ENCODE results near the gene CIC. TPM values are rescaled to one million over a fixed set of nuclear protein-coding genes. Genes with fewer than 3 reads are reported as not detected.

Gene CIC
- total and polyA plus RNA-seq, 9 of the 15 experiments (the other 6 are each of a cell fraction or from before 2014, with no cell fraction given): 0.07 to 44.7 (median 8.6) TPM

GRCh38 chr19:42268142-42268703 lies 829 bp upstream of the CIC start (continued):
- TF ChIP-seq OTX1 (CRISPR knock-in tag; IDR thresholded peaks at IDR 0.05): peak; percentile 35; the same call in 1 of the 2 replicates
- peak; percentile 14; the same call in 1 of the 2 replicates for TF ChIP-seq POLR2AphosphoS5 (IDR thresholded peaks at IDR 0.05; ENCODE audit: control insufficient read depth, insufficient read depth, low read depth, low read length)
- peak; percentile 22 for TF ChIP-seq RBM25 (IDR thresholded peaks at IDR 0.05; ENCODE audit: low read depth, low read length, severe bottlenecking)
- TF ChIP-seq ZNF311 (CRISPR knock-in tag; IDR thresholded peaks at IDR 0.05): no peak
- TF ChIP-seq RB1 (IDR thresholded peaks at IDR 0.05; ENCODE audit: low read depth): peak; percentile 17; the same call in 1 of the 2 replicates
- no peak for TF ChIP-seq RBM14 (IDR thresholded peaks at IDR 0.05; ENCODE audit: borderline replicate concordance, insufficient read depth, low read depth, low read length)
- peak; percentile 77; the same call in 1 of the 2 replicates for TF ChIP-seq ZNF584 (CRISPR knock-in tag; IDR thresholded peaks at IDR 0.05; ENCODE audit: low read depth)
- TF ChIP-seq NCOA1 (IDR thresholded peaks at IDR 0.05; ENCODE audit: low read depth): peak; percentile 52; the same call in 1 of the 2 replicates
- TF ChIP-seq MTA1 (IDR thresholded peaks at IDR 0.05; ENCODE audit: borderline replicate concordance): no peak; the same call in 1 of the 2 replicates
- TF ChIP-seq NCOR1 (IDR thresholded peaks at IDR 0.05): no peak
- TF ChIP-seq CREB3 (tag; conservative IDR thresholded peaks at IDR 0.05; ENCODE audit: low read depth): peak; percentile 10; the same call in 1 of the 2 replicates
- TF ChIP-seq SMAD3 (CRISPR knock-in tag; conservative IDR thresholded peaks at IDR 0.05): no peak
- TF ChIP-seq ZNF398 (CRISPR knock-in tag; IDR thresholded peaks at IDR 0.05): no peak
- TF ChIP-seq SNRNP70 (optimal IDR thresholded peaks at IDR 0.05; ENCODE audit: low read depth, low read length): no peak
- 0 out of 2 replicates have a peak, but pooled peaks have one; percentile 42 for TF ChIP-seq ZBTB26 (CRISPR knock-in tag; IDR thresholded peaks at IDR 0.05)
- peak; percentile 91 for TF ChIP-seq RBFOX2 (IDR thresholded peaks at IDR 0.05; ENCODE audit: low read depth, low read length)
- TF ChIP-seq MECOM (CRISPR knock-in tag; IDR thresholded peaks at IDR 0.05): no peak
- 0 out of 2 replicates have a peak, but pooled peaks have one; percentile 52 for TF ChIP-seq ZNF511 (CRISPR knock-in tag; IDR thresholded peaks at IDR 0.05)
- TF ChIP-seq HNRNPLL (IDR thresholded peaks at IDR 0.05; ENCODE audit: low read depth, low read length, poor library complexity, severe bottlenecking): no peak
- no peak for TF ChIP-seq FOXM1 (IDR thresholded peaks at IDR 0.05; ENCODE audit: low read depth)
- TF ChIP-seq FOXM1 (CRISPR knock-in tag; IDR thresholded peaks at IDR 0.05; ENCODE audit: low read depth): no peak
